Neural progenitor cell (in vitro differentiated cells): ENCODE measurements around the gene OR2D2. TPM values are rescaled to one million over a fixed set of nuclear protein-coding genes. Genes with fewer than 3 reads are reported as not detected.
"Not testable (repeated sequence)": the region's sequence is repeated elsewhere in the genome, so short reads cannot be mapped to it uniquely, and the experiment has no call there.

Experiments
- DNase-seq: peaks from one replicate; pipeline ENCODE4 v3.0.0-alpha.2; 2016; ENCODE audit warnings: low spot score
- H2AFZ ChIP-seq: fragments of 200-600 bp; sonication (generic); replicated peaks from 2 replicates; pipeline ENCODE4 v1.6.1; 2016; ENCODE audit warnings: antibody characterized with exemption
- H3F3A ChIP-seq: fragments of 200-600 bp; sonication (generic); 2 replicates; pipeline ENCODE4 v1.6.1; 2016; ENCODE audit warnings: antibody characterized with exemption, low read depth
- H3K27ac ChIP-seq: fragments of 200-600 bp; sonication (generic); 2 replicates; pipeline ENCODE4 v1.5.1; 2016; ENCODE audit warnings: mild to moderate bottlenecking
- H3K27me3 ChIP-seq: fragments of 200-600 bp; sonication (generic); 2 replicates; pipeline ENCODE4 v1.6.1; 2016; ENCODE audit warnings: mild to moderate bottlenecking, moderate library complexity
- H3K36me3 ChIP-seq: fragments of 200-600 bp; sonication (generic); 2 replicates; pipeline ENCODE4 v1.5.1; 2016
- H3K4me1 ChIP-seq: fragments of 200-600 bp; sonication (generic); 2 replicates; pipeline ENCODE4 v1.6.1; 2016; ENCODE audit warnings: mixed run types
- H3K4me2 ChIP-seq: fragments of 200-600 bp; sonication (generic); 2 replicates; pipeline ENCODE4 v1.6.1; 2016
- H3K4me3 ChIP-seq: fragments of 200-600 bp; sonication (generic); 2 replicates; pipeline ENCODE4 v1.5.1; 2016
- H3K79me2 ChIP-seq: fragments of 200-600 bp; sonication (generic); 2 replicates; pipeline ENCODE4 v1.6.1; 2016; ENCODE audit warnings: low read depth
- H3K9ac ChIP-seq: fragments of 200-600 bp; sonication (generic); 2 replicates; pipeline ENCODE4 v1.6.1; 2016
- H3K9me3 ChIP-seq: fragments of 200-600 bp; sonication (generic); 2 replicates; pipeline ENCODE4 v1.5.1; 2016; ENCODE audit warnings: low read depth
- H4K20me1 ChIP-seq: fragments of 200-600 bp; sonication (generic); 2 replicates; pipeline ENCODE4 v1.6.1; 2016; ENCODE audit warnings: low read depth
- H3K27ac Mint-ChIP-seq: 3 replicates; pipeline ENCODE4 v1.8.0; 2021; ENCODE audit warnings: mixed read lengths
- H3K27me3 Mint-ChIP-seq: 2 replicates; pipeline ENCODE4 v1.8.0; 2022; ENCODE audit warnings: low read depth, mild to moderate bottlenecking, inconsistent platforms, moderate library complexity, mixed read lengths; ENCODE audit not compliant: insufficient read depth
- H3K36me3 Mint-ChIP-seq: 3 replicates; pipeline ENCODE4 v1.8.0; 2021; ENCODE audit warnings: mixed read lengths
- H3K4me1 Mint-ChIP-seq: 3 replicates; pipeline ENCODE4 v1.8.0; 2021; ENCODE audit warnings: mixed read lengths
- H3K4me3 Mint-ChIP-seq: 3 replicates; pipeline ENCODE4 v1.8.0; 2021; ENCODE audit warnings: mild to moderate bottlenecking, moderate library complexity, mixed read lengths
- H3K9me3 Mint-ChIP-seq: 3 replicates; pipeline ENCODE4 v1.8.0; 2020; ENCODE audit warnings: mixed read lengths
- EZH2 ChIP-seq: fragments of 200-600 bp; sonication (generic); IDR thresholded peaks from 2 replicates; pipeline ENCODE4 v1.6.1; 2017; ENCODE audit warnings: antibody characterized with exemption, mild to moderate bottlenecking, moderate library complexity
- EZH2phosphoT487 ChIP-seq: fragments of 200-600 bp; sonication (generic); IDR thresholded peaks from 2 replicates; pipeline ENCODE4 v1.6.1; 2017; ENCODE audit warnings: antibody characterized with exemption
- total RNA-seq: library from RNA; depleted of rRNA; stranded (reverse); fragments of >200 nt; gene quantifications from 2 replicates; pipeline ENCODE4 v1.2.3, GENCODE V29; 2015; ENCODE audit warnings: low replicate concordance
- TF ChIP-seq, protein P1 (sequence below): fragments of 200-600 bp; sonication (generic); IDR thresholded peaks from 2 replicates; pipeline ENCODE4 v1.5.1; 2017; ENCODE audit warnings: antibody characterized with exemption, mild to moderate bottlenecking

Gene OR2D2
- total RNA-seq, 1 donor from 2014 or later = not detected

DNA sequence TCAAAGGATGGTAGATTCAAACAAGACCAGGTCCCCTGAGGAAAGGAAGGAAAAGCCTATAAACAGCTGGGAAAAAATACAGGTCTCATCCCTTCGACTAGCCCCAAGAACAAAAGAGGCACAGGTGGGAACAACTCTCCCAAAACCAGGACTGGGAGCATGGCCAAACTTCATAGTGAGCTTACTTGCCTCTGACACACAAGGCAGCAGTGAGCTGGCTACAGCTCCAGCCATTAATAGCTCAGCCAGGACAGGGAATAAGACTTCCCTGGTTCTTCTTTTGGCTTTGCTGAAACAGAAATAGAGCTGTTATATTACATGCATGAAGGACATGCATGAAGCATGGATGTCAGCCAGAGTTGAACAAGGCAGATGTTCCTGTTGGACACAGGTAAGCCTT, 29.3 kb downstream of the OR2D2 start, which contains the start of gene OR10A2:
OR10A2 (plus strand) TSS at position 97 of the 400 bp plus-strand sequence. CDS start 6,698 bp downstream, outside the sequence.
- no peaks in the 10 kb centered on the region for H4K20me1 ChIP-seq
- Mint-ChIP-seq H3K4me3 (no peak within 1 kb of the TSS), H3K36me3 (no peaks in the 10 kb centered on the region), H3K27ac (no peak within 1 kb of the TSS), H3K4me1 (no peaks in the 10 kb centered on the region), H3K27me3 (peaks cover 3% of the 10 kb centered on the region), H3K9me3 (peaks cover 2% of the 10 kb centered on the region)
- H2AFZ ChIP-seq = no peak within 1 kb of the TSS
- H3K79me2 ChIP-seq = no peaks in the 10 kb centered on the region
- no peak within 1 kb of the TSS for H3K9ac ChIP-seq
- no peaks in the 10 kb centered on the region for H3K9me3 ChIP-seq
- no peak within 1 kb of the TSS for H3K4me3 ChIP-seq
- TF ChIP-seq EZH2 (no peak), EZH2phosphoT487 (no peak)
- TF ChIP-seq, protein P1, sequence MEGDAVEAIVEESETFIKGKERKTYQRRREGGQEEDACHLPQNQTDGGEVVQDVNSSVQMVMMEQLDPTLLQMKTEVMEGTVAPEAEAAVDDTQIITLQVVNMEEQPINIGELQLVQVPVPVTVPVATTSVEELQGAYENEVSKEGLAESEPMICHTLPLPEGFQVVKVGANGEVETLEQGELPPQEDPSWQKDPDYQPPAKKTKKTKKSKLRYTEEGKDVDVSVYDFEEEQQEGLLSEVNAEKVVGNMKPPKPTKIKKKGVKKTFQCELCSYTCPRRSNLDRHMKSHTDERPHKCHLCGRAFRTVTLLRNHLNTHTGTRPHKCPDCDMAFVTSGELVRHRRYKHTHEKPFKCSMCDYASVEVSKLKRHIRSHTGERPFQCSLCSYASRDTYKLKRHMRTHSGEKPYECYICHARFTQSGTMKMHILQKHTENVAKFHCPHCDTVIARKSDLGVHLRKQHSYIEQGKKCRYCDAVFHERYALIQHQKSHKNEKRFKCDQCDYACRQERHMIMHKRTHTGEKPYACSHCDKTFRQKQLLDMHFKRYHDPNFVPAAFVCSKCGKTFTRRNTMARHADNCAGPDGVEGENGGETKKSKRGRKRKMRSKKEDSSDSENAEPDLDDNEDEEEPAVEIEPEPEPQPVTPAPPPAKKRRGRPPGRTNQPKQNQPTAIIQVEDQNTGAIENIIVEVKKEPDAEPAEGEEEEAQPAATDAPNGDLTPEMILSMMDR = no peak
- peaks cover 3% of the 10 kb centered on the region for H3F3A ChIP-seq
- no peaks in the 10 kb centered on the region for H3K36me3 ChIP-seq
- no peaks in the 10 kb centered on the region for H3K4me1 ChIP-seq
- no peak within 1 kb of the TSS for H3K4me2 ChIP-seq
- no peaks in the 10 kb centered on the region for H3K27me3 ChIP-seq
- peak; percentile 6 for DNase-seq
- no peak within 1 kb of the TSS for H3K27ac ChIP-seq

DNA sequence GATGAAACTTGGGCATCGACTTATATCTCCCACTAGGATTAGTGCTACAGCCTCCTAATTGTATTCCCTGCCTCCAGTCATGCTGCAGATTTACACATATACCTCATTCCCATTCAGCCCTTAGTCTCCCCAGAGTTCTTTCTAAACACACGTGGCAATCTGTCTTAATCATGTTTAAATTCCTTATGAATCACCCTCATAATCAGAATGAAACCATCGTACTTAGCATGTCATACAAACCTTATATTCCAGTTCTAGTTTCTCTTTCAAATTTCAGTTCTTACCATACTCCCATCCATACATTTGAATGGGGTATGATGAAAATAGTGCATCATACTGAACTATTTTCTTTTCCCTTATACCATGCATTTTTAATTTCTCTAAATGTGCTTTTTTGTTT, 35.4 kb downstream of the OR2D2 start:
- no peaks in the 10 kb centered on the region for H3K27me3 ChIP-seq
- peaks cover 2% of the 10 kb centered on the region for H3K36me3 Mint-ChIP-seq
- peaks cover 4% of the 10 kb centered on the region for H3K27me3 Mint-ChIP-seq
- no peak overlapping the region for H3K27ac Mint-ChIP-seq
- peaks cover 10% of the 10 kb centered on the region for H3K9me3 Mint-ChIP-seq
- H3K9ac ChIP-seq = no peak overlapping the region
- H3K27ac ChIP-seq = no peak overlapping the region
- peaks cover 3% of the 10 kb centered on the region for H3F3A ChIP-seq
- no peak overlapping the region for H3K4me3 Mint-ChIP-seq
- H2AFZ ChIP-seq = no peak overlapping the region
- no peaks in the 10 kb centered on the region for H3K9me3 ChIP-seq
- no peak overlapping the region for H3K4me2 ChIP-seq
- H3K36me3 ChIP-seq = no peaks in the 10 kb centered on the region
- TF ChIP-seq EZH2 (no peak), EZH2phosphoT487 (no peak)
- TF ChIP-seq, protein P1 = no peak
- no peak for DNase-seq
- no peaks in the 10 kb centered on the region for H3K4me1 ChIP-seq
- H3K79me2 ChIP-seq = no peaks in the 10 kb centered on the region
- no peaks in the 10 kb centered on the region for H4K20me1 ChIP-seq
- H3K4me3 ChIP-seq = no peak overlapping the region
- no peaks in the 10 kb centered on the region for H3K4me1 Mint-ChIP-seq

DNA sequence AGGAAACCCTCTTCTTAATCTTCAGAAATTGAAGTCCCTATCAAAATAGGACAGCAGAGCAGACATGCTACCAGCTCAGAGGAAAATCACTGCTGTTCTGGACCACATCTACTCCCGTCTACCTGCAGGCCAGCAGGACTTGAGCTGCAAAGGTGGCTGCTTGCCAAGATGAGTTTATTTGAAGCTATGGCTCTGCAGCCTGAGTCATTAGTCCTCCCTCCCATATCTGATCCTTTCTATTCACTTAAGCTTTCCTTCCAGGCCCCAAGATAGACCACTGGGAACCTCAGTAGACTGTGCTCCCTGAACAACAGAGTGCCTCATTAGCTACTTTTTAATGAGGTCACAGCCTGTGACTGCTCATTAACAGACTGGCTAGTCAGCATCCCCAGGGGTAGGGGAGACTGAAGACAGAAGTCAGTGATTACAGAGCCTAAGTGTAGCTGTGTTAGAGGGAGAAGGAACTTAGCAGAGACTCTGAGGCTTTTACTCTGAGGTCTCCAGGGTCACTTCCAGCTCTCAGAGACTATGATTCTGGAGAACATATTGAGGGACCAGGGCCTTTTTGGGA, 36.2 kb downstream of the OR2D2 start:
- H3F3A ChIP-seq = peaks cover 3% of the 10 kb centered on the region
- Mint-ChIP-seq H3K9me3 (peaks cover 15% of the 10 kb centered on the region), H3K4me1 (no peaks in the 10 kb centered on the region), H3K4me3 (no peak overlapping the region), H3K27ac (no peak overlapping the region), H3K36me3 (peaks cover 2% of the 10 kb centered on the region), H3K27me3 (peaks cover 2% of the 10 kb centered on the region)
- no peaks in the 10 kb centered on the region for H3K27me3 ChIP-seq
- no peaks in the 10 kb centered on the region for H4K20me1 ChIP-seq
- H3K27ac ChIP-seq = no peak overlapping the region
- no peaks in the 10 kb centered on the region for H3K79me2 ChIP-seq
- no peak overlapping the region for H3K9ac ChIP-seq
- no peak for TF ChIP-seq EZH2
- no peak for TF ChIP-seq EZH2phosphoT487
- TF ChIP-seq, protein P1 = no peak
- no peaks in the 10 kb centered on the region for H3K9me3 ChIP-seq
- H3K4me1 ChIP-seq = no peaks in the 10 kb centered on the region
- no peak overlapping the region for H3K4me3 ChIP-seq
- no peak overlapping the region for H2AFZ ChIP-seq
- H3K4me2 ChIP-seq = no peak overlapping the region
- peak; percentile 60 for DNase-seq
- H3K36me3 ChIP-seq = no peaks in the 10 kb centered on the region

DNA sequence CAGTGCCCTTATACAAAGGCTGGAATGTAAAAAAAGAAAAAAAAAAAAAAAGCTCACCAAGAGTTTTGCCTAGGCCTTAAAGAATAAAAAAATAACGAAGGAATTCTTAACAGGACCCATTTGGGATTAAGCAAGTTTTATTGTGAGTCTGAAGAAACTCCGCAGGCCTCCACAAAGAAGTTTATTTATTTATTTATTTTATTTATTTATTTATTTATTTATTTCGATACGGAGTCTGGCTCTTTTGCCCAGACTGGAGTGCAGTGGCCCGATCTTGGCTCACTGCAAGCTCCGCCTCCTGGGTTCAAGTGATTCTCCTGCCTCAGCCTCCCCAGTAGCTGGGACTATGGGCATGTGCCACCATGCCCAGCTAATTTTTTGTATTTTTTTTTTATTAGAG, 37.5 kb downstream of the OR2D2 start:
- not testable (repeated sequence) for H3K27ac ChIP-seq, H3K27me3 Mint-ChIP-seq, H3K79me2 ChIP-seq, H3K4me2 ChIP-seq, H3K4me3 Mint-ChIP-seq, H3K4me1 Mint-ChIP-seq, H4K20me1 ChIP-seq, H3K36me3 Mint-ChIP-seq, H3K4me1 ChIP-seq, H2AFZ ChIP-seq, H3K36me3 ChIP-seq, DNase-seq, H3K4me3 ChIP-seq, H3K27me3 ChIP-seq, H3K9me3 ChIP-seq, H3K9ac ChIP-seq, H3K27ac Mint-ChIP-seq, H3F3A ChIP-seq
- H3K9me3 Mint-ChIP-seq = peaks cover 19% of the 10 kb centered on the region
